GM18526 (cell line): ENCODE data around the gene SPTB.

Experiments used
- POLR2A ChIP-seq: IDR thresholded peaks from 3 replicates; pipeline ENCODE4 v1.6.1; 2011; ENCODE audit not compliant: insufficient read length; ENCODE audit errors: extremely low read depth

SPTB gene

DNA sequence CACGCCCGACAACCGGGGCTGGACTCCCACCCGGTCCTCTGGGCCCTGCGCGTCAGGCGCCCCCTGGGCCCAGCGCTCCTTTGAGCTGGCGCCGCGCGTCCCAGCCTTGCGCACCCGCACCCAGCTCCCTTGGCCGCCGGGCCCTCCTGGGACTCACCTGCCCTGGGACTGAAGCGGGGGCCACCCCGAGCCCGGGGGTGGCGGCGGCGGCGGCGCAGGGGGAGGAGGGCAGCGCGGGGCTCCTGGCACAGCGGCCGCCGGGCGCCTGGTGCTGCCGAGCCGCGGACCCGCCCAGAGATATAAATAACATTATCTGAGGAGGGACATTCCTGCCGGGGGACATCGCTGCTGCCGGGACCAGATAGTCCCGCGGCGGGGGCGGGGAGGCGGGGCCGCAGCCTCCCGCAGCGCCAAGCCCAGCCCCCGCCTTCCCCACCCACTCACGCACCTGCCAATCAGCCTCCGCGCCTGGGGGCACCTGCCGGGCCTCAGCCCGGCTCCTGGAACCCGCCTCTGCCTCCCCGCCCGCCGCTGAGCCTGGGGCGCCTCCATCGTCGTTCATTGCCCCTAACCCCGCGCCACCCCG lies at the start of gene SPTB:
Gene SPTB, minus strand, starts transcription at position 273 of the 586 bp plus-strand sequence. CDS start 56,813 bp downstream, outside the sequence.
- TF ChIP-seq POLR2A, result no peak

DNA sequence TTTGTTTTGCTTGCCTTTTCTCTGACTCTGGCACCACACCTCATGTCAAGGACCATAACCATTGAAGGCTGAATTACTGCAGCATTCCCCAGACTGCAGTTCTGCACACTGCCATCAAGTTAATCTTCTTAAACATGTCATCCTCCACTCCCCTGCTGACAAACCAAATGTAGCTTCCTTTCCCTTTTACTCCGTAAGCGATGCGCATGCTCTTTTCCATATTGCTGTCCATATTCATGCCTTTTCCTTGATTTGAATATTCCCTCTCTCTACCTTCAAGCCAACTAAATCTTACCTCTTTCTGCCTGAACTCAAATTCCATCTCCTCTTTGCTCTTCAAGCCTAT lies 49.3 kb upstream of the SPTB start:
- no peak for TF ChIP-seq POLR2A

DNA sequence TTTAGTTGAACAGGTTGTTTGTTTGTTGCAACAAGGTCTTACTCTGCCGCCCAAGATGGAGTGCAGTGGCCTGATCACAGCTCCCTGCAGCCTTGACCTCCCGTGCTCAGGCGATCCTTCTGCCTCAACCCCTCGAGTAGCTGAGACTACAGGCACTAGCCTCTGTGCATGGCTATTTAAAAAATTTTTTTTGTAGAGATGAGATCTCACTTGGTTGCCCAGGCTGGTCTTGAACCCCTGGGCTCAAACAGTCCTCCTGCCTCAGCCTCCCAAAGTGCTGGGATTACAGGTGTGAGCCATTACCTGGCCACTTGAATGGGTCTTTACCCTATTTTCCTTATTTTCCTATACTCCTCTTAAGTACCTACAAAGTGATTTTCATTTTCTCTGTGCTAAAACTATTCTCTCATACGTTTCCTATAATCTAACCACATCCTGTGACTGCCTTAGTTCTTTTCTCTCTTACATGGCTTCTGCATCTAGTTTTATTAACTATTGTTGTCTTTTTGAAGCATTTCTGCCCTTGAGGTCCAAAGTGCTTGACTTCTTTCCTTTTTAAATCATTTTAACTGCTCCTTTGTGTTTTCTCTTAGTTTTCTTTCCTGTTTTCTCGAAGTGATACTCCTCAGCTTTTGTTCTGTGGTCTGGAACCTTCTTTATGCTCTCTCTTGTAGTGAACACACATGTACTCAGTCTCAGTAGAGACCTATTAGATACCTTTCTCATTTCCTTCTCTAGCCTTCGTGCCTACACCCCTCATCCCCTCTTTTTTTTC lies 48.7 kb upstream of the SPTB start:
- no peak for TF ChIP-seq POLR2A

DNA sequence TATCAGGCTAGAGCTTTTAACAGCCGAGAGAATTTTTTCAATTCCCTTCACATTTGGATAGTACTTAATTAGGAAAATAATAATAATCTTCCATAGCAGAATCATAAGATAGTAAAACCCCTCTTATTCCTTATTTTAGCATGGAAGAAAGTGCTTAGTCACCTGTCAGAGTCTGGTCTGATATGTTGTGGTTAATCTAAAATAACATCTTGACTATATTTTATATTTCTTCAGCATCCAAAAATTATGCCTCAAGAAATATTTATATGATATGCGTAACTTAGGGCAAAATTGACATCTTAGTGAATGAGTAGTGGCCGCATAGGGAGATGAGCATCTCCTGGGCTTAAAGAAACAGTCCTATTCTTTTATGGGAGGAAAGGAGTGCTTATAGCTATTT lies 47.3 kb upstream of the SPTB start:
- TF ChIP-seq POLR2A, result no peak

DNA sequence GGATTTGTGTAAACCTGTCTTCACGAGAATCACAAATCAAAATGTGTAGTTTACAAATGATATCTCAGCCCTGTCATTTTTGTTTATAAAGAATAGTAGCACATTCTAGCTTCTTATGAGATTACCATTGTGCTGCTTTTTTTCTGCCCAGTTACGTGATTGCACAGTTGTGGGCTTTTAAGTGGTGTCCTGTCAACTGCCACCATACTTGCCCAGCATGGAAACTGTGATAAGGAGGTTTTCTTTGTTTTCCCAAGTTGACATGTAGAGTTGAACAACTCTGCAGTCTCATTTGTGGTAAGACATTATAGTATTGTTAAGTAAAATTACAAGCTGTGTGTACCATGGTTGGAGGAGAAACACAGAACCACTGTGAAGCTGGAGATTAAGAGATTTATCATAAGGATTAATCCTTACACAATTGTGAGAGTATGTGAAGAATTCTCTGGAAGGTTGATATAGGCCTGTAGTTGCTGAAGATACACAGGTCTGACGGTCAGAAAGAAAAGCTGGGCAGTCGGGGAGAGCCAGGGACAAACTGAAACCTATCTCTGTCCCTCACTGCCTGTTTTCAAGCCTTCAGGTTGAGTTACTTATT lies 46.8 kb upstream of the SPTB start:
- TF ChIP-seq POLR2A, result no peak

DNA sequence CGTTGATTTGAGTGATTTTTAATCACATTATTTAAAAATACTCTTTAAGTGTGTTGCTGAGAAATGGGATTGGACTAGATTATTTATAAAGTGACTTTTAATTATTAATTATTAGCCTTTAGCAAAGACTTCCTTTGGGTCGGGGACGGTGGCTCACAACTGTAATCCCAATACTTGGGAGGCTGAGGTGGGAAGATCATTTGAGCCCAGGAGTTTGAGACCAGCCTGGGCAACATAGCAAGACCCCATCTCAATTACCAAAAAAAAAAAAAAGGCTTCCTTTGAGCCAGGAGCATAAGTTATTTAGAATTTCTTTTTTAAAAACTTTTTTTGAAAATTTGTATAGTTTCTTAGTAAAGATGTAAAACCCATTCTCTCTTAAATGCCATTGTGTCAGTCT lies 43.3 kb upstream of the SPTB start:
- no peak for TF ChIP-seq POLR2A

DNA sequence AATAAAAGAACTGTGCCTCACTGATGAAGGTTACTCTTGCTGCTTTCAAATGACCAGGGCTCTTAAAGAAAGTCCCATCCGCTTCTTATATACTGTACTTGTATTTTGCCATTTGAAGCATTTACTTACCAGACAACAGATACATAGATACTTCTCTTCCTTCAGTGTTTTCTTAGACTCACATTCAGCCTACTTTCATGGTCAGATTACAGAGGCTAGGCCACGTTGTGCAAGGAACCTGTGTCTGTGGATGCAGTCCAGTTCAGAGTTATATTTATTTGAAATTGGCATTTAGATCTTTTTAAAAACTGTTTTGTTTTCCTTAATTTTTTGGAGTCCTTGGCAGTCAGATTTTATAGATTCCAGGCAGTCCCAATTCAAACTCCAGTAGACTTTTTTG lies 40.8 kb upstream of the SPTB start:
- no peak for TF ChIP-seq POLR2A

DNA sequence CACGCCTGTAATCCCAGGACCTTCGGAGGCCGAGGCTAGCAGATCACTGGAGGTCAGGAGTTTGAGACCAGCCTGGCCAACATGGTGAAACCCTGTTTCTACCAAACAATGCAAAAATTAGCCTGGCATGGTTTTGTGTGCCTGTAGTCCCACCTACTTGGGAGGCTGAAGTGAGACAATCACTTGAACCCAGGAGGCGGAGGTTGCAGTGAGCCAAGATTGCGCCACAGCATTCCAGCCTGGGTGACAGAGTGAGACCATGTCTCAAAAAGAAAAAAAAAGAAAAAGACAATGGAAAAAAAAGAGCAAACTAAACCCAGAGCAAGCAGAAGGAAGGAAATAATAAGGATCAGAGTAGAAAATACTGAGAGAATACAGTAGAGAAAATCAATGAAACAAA lies 39.9 kb upstream of the SPTB start:
- TF ChIP-seq POLR2A, result no peak

DNA sequence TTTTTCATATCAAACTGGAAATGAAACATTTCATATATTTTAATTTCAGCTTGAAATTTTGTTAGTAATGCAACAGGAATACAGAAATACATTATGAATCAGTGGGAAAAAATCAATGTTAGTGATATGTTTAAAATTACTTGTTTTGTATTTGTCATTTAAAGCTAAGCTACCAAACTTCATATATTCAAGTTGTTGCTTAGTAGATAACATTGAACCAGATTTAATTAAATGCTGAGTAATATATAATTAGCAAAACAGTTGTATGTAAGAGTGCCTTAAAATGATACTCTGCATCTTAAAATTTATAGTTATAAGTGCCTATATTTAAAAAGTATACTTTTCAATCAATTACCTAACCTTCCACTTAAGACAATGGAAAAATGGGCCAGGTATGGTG lies 39.5 kb upstream of the SPTB start:
- TF ChIP-seq POLR2A, result no peak

DNA sequence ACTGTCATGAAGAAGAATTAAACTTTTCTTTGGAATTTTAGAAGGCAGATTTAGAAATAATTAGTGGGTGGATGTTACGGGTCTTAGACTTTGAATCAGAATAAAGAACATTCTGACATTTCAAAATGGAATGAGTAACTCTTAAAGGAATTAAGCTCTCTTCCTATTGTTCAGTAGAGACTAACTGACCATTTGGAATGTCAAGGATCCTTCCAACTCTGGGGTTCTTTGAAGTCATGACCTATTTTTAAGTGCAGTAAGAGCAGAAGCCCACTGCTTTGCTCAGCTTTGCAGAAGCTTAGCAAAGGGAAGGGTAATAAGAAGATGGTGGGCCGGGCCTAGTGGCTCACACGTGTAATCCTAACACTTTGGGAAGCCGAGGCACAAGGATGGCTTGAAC lies 38.5 kb upstream of the SPTB start:
- TF ChIP-seq POLR2A, result no peak

DNA sequence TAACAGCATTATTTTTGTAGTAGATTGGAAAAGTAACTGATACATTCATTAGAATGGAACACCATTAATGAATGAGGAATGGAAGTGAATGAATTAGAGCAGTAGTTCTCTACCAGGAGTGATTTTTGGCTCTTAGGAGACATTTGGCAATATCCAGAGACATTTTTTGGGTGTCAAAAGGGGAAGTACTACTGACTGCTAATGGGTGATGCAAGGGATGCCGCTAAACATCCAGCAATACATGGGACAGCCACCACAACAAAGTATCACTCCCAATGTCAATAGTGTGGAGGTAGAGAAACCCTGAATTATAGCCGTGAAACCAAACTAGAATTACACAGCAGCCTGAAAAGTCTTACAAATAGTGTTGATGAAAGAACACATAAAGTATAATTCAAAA lies 36.1 kb upstream of the SPTB start:
- TF ChIP-seq POLR2A, result no peak

DNA sequence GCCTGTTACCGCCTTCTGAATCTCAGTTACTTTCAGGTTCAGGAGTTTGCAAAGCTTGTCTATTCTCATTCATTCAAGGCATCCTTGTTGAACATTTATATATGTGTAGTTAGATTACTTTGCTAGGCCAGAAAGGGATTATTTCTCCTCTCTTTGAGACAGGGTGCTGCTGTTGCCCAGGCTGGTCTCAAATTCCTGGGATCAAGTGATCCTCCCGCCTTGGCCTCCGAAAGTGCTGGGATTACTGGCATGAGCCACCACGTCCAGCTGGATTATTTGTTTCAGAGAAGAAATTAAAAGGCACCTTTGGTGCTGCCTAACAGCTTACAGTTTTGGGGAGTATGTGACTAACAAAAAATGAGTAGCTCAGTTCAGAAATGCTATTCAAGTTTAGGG lies 35.3 kb upstream of the SPTB start:
- TF ChIP-seq POLR2A, result no peak

DNA sequence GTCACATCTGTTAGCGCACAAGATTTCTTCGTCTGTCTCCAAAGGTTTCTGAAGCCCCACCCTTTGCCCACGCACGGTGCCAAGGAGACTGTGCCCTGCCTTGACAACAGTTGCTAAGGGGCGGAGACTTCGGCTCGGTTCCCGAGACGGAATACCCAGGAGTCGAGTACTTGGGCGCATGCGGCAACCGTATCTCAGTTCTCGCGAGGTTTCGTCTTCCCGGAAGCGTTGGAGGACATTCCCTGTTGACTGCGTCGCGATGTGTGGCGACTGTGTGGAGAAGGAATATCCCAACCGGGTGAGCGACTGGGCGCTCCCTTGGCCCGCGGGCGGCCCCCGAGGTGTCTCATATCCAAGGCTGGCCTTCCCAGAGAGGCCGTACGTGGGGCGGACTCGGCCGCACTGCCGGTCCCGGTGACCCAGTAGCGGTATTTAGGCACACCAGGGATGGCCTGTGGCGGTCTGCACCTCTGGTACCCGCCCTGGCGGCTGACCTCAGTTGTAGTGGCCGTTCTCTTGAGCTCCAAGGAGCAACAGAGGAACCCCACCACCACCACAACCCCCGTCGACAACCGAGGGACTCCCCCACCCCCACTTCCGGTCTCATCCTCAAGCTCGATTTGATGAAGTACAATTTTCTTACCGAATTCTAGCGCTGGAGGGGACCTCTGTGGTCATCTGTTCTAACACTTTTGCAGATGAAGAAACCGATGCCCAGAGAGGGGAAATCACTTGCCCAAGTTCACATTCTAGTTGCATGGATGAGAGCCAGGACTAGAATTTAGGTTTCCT lies 34.7 kb upstream of the SPTB start, which contains the start of gene CHURC1:
Gene CHURC1, plus strand, starts transcription at position 219 of the 792 bp plus-strand sequence. Its CDS starts 41 bp downstream, at position 260.
- peak; percentile 94 for TF ChIP-seq POLR2A

DNA sequence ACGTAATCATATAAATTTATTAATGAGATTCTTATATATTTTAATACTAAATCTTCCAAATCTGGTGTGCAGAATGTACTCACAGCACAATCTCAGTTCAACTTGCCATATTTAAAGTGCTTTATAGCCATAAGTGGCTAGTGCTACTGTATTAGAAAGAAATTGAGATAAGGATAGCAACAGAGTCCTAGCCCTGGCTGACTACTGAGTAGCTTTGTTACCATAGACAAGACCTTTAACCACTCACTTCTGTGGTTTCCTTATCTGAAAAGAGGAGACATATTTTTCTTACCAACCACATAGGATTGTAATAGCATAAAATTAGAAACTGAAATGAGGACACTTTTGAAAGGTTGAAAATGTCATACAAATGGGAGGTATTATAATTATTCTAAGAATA lies 32.6 kb upstream of the SPTB start:
- no peak for TF ChIP-seq POLR2A

DNA sequence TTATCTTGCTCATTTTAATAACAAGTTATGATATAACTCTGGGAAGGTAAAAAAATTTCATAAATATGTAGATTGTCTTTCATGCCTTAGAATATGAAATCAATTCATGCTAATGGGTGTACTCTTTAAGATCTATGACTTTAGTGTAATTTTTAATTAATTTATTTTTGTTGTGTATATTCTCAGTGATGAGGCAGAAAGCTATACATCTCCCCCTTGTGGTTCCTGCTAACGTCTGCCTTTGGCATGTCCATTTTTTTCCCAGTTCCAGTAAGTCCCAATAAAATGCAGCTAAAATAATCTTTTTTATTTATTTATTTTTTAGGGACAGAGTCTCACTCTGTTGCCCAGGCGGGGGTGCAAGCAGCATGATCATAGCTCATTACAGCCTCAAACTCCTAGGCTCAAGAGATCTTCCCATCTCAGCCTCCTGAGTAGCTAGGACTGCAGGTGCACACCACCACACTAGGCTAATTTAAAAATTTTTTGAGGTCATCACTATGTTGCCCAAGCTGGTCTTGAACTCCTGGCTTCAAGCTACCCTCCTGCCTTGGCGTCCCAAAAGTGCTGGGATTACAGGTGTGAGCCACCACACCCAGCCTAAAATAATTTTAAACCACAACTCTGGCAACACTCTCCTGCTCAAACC lies 31.3 kb upstream of the SPTB start:
- no peak for TF ChIP-seq POLR2A
